K562 (cell line): ENCODE data around the gene UBE2S.

Source experiments
- CREM ChIP-seq: IDR thresholded peaks from 2 replicates; pipeline ENCODE4 v1.6.1; 2014; ENCODE audit warnings: antibody characterized with exemption, low read depth
- EZH2 ChIP-seq: IDR thresholded peaks from 2 replicates; pipeline ENCODE4 v1.6.1; 2012; ENCODE audit warnings: low read depth, mild to moderate bottlenecking, inconsistent platforms, low read length, borderline replicate concordance
- HDAC3 ChIP-seq: fragments of 450-650 bp; IDR thresholded peaks from 2 replicates; pipeline ENCODE4 v1.6.1; 2018; ENCODE audit warnings: borderline replicate concordance, mild to moderate bottlenecking, moderate library complexity; ENCODE audit not compliant: partially characterized antibody
- HDGF ChIP-seq: fragments of 450-650 bp; IDR thresholded peaks from 2 replicates; pipeline ENCODE4 v1.6.1; 2016
- MAFF ChIP-seq: IDR thresholded peaks from 2 replicates; pipeline ENCODE4 v1.6.1; 2012; ENCODE audit warnings: low read length, improper control_type of control experiment
- MXI1 ChIP-seq: IDR thresholded peaks from 2 replicates; pipeline ENCODE4 v1.6.1; 2011; ENCODE audit warnings: low read depth, mild to moderate bottlenecking, improper control_type of control experiment, low read length
- PCBP2 ChIP-seq: fragments of 200-400 bp; formaldehyde crosslinking; IDR thresholded peaks from 2 replicates; pipeline ENCODE4 v1.6.1; 2018; ENCODE audit warnings: low read length, low read depth, mild to moderate bottlenecking, moderate library complexity; ENCODE audit not compliant: poor library complexity, severe bottlenecking
- SMAD3 ChIP-seq: fragments of 450-650 bp; formaldehyde crosslinking; conservative IDR thresholded peaks from 2 replicates; pipeline ENCODE4 v1.4.0; 2020; ENCODE audit warnings: mild to moderate bottlenecking
- SNAPC5 ChIP-seq: fragments of 250-450 bp; sonication (Bioruptor Pico); IDR thresholded peaks from 2 replicates; pipeline ENCODE4 v1.8.0; 2021; ENCODE audit warnings: moderate library complexity, mild to moderate bottlenecking, inconsistent platforms
- SRF ChIP-seq, 2 experiments: fragments of 250-450, 450-650 bp in 1 of 2; sonication (Bioruptor Pico) in 1 of 2; sonication (generic) in 1 of 2; formaldehyde crosslinking; IDR thresholded peaks; 2 replicates each; pipeline versions ENCODE4 v1.5.0 to v1.5.1; 2020 to 2022; ENCODE audit warnings: mild to moderate bottlenecking in 1 of 2, missing genetic modification reagents in 1 of 2
- TF ChIP-seq, protein P1 (sequence below): fragments of 450-650 bp; IDR thresholded peaks from 2 replicates; pipeline ENCODE4 v1.6.1; 2016; ENCODE audit warnings: missing biosample characterization, missing genetic modification characterization
- TF ChIP-seq, protein P2 (sequence below): fragments of 450-650 bp; formaldehyde crosslinking; IDR thresholded peaks from 2 replicates; pipeline ENCODE4 v1.4.0; 2020; ENCODE audit warnings: mild to moderate bottlenecking, moderate library complexity
- TF ChIP-seq, protein P3 (sequence below): fragments of 450-650 bp; formaldehyde crosslinking; IDR thresholded peaks from 2 replicates; pipeline ENCODE4 v1.4.0; 2020; ENCODE audit warnings: mild to moderate bottlenecking, moderate library complexity

GRCh38 chr19:55368701-55369563 is 38.7 kb downstream of the UBE2S start:
- no peak for TF ChIP-seq SMAD3 (CRISPR knock-in tag)
- TF ChIP-seq MAFF = no peak
- no peak for TF ChIP-seq HDGF
- TF ChIP-seq, protein P1, sequence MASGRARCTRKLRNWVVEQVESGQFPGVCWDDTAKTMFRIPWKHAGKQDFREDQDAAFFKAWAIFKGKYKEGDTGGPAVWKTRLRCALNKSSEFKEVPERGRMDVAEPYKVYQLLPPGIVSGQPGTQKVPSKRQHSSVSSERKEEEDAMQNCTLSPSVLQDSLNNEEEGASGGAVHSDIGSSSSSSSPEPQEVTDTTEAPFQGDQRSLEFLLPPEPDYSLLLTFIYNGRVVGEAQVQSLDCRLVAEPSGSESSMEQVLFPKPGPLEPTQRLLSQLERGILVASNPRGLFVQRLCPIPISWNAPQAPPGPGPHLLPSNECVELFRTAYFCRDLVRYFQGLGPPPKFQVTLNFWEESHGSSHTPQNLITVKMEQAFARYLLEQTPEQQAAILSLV (tag) = no peak
- no peak for TF ChIP-seq EZH2
- no peak for TF ChIP-seq CREM
- no peak for TF ChIP-seq MXI1
- TF ChIP-seq HDAC3 = no peak
- TF ChIP-seq, protein P2, sequence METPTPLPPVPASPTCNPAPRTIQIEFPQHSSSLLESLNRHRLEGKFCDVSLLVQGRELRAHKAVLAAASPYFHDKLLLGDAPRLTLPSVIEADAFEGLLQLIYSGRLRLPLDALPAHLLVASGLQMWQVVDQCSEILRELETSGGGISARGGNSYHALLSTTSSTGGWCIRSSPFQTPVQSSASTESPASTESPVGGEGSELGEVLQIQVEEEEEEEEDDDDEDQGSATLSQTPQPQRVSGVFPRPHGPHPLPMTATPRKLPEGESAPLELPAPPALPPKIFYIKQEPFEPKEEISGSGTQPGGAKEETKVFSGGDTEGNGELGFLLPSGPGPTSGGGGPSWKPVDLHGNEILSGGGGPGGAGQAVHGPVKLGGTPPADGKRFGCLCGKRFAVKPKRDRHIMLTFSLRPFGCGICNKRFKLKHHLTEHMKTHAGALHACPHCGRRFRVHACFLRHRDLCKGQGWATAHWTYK (CRISPR knock-in tag) = no peak
- no peak for TF ChIP-seq SRF (CRISPR knock-in tag; IDR thresholded peaks at IDR 0.05)
- no peak for TF ChIP-seq SNAPC5 (CRISPR knock-in tag)
- TF ChIP-seq PCBP2 = no peak
- TF ChIP-seq, protein P3, sequence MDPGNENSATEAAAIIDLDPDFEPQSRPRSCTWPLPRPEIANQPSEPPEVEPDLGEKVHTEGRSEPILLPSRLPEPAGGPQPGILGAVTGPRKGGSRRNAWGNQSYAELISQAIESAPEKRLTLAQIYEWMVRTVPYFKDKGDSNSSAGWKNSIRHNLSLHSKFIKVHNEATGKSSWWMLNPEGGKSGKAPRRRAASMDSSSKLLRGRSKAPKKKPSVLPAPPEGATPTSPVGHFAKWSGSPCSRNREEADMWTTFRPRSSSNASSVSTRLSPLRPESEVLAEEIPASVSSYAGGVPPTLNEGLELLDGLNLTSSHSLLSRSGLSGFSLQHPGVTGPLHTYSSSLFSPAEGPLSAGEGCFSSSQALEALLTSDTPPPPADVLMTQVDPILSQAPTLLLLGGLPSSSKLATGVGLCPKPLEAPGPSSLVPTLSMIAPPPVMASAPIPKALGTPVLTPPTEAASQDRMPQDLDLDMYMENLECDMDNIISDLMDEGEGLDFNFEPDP (CRISPR knock-in tag) = no peak
